GM21825 (cell line): ENCODE measurements around the gene CUEDC1.
"Not testable (repeated sequence)": the region's sequence is repeated elsewhere in the genome, so short reads cannot be mapped to it uniquely, and the experiment has no call there.

Experiments
- ATAC-seq: cut with Tn5 transposase; IDR thresholded peaks from one replicate; pipeline ENCODE4 v1.9.1; 2021; ENCODE audit warnings: mild to moderate bottlenecking, moderate library complexity; ENCODE audit not compliant: unreplicated experiment

Gene CUEDC1

GRCh38 chr17:57846056-57846945, 108.9 kb downstream of the CUEDC1 start:
- ATAC-seq, result not testable (repeated sequence)

- ATAC-seq, result no peak
These were observed 112.9 kb downstream of the CUEDC1 start for GRCh38 chr17:57842280-57842679.

GRCh38 chr17:57839571-57839923, 115.7 kb downstream of the CUEDC1 start:
- no peak for ATAC-seq

- ATAC-seq, result no peak
These were observed 116.2 kb downstream of the CUEDC1 start for GRCh38 chr17:57838857-57839570.

GRCh38 chr17:57838453-57838852, 116.8 kb downstream of the CUEDC1 start:
- no peak for ATAC-seq

GRCh38 chr17:57835333-57835900, 119.8 kb downstream of the CUEDC1 start:
- no peak for ATAC-seq

GRCh38 chr17:57834146-57834741, 121.0 kb downstream of the CUEDC1 start:
- no peak for ATAC-seq

- ATAC-seq, result no peak
These were observed 121.9 kb downstream of the CUEDC1 start for GRCh38 chr17:57833179-57833939.

- ATAC-seq, result no peak
These were observed 122.7 kb downstream of the CUEDC1 start for GRCh38 chr17:57832314-57833178.

- ATAC-seq, result no peak
These were observed 124.3 kb downstream of the CUEDC1 start for GRCh38 chr17:57830880-57831279.

GRCh38 chr17:57823469-57824401, 131.5 kb downstream of the CUEDC1 start:
- ATAC-seq, result no peak

GRCh38 chr17:57819867-57820266, 135.3 kb downstream of the CUEDC1 start:
- ATAC-seq, result no peak

- ATAC-seq, result no peak
These were observed 135.9 kb downstream of the CUEDC1 start for GRCh38 chr17:57819285-57819684.

GRCh38 chr17:57818066-57818465, 137.1 kb downstream of the CUEDC1 start:
- no peak for ATAC-seq

GRCh38 chr17:57817299-57817698, 137.9 kb downstream of the CUEDC1 start:
- ATAC-seq, result no peak

GRCh38 chr17:57814421-57814820, 140.8 kb downstream of the CUEDC1 start:
- ATAC-seq, result no peak

- no peak for ATAC-seq
These were observed 143.5 kb downstream of the CUEDC1 start for GRCh38 chr17:57811638-57812280.
